ENCODE measurements around the gene INTS14. TPM values are rescaled to one million over a fixed set of nuclear protein-coding genes. Genes with fewer than 3 reads are reported as not detected.

The INTS14 gene
- total and polyA plus RNA-seq, 9 of the 15 experiments (the other 6 are each of a cell fraction or from before 2014, with no cell fraction given) = 30.5 to 92.4 (median 46.5) TPM

DNA sequence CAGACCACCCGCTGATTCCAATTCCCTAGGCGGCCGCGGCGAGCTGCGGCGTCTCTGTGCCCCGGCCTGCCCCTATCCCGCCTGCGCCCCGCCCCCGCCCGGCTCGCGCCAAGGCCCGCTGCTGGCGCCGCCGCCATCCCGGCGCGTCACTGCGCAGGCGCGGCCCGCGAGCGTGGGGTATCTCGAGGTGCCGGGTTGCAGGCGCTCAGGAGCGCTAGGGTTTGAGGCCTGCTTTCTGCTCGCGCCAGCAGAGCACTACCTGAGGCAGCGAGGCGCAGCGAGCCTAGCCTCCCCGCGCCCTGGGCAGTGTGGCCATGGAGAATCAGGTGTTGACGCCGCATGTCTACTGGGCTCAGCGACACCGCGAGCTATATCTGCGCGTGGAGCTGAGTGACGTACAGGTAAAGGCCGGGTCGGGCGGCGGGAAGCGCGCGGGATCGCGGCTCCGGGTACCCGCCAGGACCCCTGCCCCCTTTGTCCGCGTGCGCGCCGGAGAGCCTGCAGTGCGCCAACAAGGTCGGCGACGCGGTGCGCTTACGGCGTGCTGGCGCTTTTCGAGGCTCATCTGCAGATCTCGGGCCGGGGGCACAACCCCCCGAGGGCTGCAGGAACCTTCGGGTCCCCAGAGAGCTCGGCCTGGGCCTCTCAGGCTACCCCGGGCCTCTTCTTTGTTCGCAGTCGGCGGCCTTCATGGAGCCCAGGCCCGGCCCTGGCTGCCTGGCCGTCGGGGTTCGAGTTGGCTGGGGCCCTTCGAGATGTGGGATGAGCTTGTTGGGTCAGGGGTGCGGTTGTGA lies 80.4 kb downstream of the INTS14 start, which contains the start of gene HACD3 (continued):
- TF ChIP-seq ZNF609 (CRISPR knock-in tag; IDR thresholded peaks at IDR 0.05; ENCODE audit: borderline replicate concordance) = no peak
- TF ChIP-seq, protein P1, sequence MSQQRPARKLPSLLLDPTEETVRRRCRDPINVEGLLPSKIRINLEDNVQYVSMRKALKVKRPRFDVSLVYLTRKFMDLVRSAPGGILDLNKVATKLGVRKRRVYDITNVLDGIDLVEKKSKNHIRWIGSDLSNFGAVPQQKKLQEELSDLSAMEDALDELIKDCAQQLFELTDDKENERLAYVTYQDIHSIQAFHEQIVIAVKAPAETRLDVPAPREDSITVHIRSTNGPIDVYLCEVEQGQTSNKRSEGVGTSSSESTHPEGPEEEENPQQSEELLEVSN (IDR thresholded peaks at IDR 0.05; ENCODE audit: borderline replicate concordance in 1 of 2, extremely low read depth in 1 of 2, insufficient read depth in 1 of 2, insufficient read length in 1 of 2, low read depth in 1 of 2, low read length in 1 of 2, poor library complexity in 1 of 2, severe bottlenecking in 1 of 2) = peak; percentile 85 to 92
- no peak for TF ChIP-seq CEBPB (tag; IDR thresholded peaks at IDR 0.05)
- no peak for TF ChIP-seq TCF3 (CRISPR knock-in tag; IDR thresholded peaks at IDR 0.05)
- peak; percentile 61; the same call in 1 of the 2 replicates for TF ChIP-seq TFAP4 (CRISPR knock-in tag; IDR thresholded peaks at IDR 0.05; ENCODE audit: borderline replicate concordance)
- TF ChIP-seq MBD2 (IDR thresholded peaks at IDR 0.05; ENCODE audit: borderline replicate concordance, low read depth) = no peak
- no peak for TF ChIP-seq TOE1 (IDR thresholded peaks at IDR 0.05; ENCODE audit: borderline replicate concordance)
- TF ChIP-seq TOE1 (CRISPR knock-in tag; IDR thresholded peaks at IDR 0.05; ENCODE audit: borderline replicate concordance, low read depth) = no peak
- no peak for TF ChIP-seq CBX2 (IDR thresholded peaks at IDR 0.05; ENCODE audit: insufficient read depth, low read length, poor library complexity, severe bottlenecking)
- TF ChIP-seq MCM2 (IDR thresholded peaks at IDR 0.05; ENCODE audit: low read depth) = no peak
- TF ChIP-seq, protein P2, sequence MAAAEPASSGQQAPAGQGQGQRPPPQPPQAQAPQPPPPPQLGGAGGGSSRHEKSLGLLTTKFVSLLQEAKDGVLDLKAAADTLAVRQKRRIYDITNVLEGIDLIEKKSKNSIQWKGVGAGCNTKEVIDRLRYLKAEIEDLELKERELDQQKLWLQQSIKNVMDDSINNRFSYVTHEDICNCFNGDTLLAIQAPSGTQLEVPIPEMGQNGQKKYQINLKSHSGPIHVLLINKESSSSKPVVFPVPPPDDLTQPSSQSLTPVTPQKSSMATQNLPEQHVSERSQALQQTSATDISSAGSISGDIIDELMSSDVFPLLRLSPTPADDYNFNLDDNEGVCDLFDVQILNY (CRISPR knock-in tag; IDR thresholded peaks at IDR 0.05) = no peak
- no peak for TF ChIP-seq KDM2B (CRISPR knock-in tag; IDR thresholded peaks at IDR 0.05)
- no peak for TF ChIP-seq ELF2 (CRISPR knock-in tag; IDR thresholded peaks at IDR 0.05)
- TF ChIP-seq RAD21 (CRISPR knock-in tag; conservative IDR thresholded peaks at IDR 0.05 in 1 of 2, IDR thresholded peaks at IDR 0.05 in 1 of 2) = no peak
- TF ChIP-seq SLC30A9 (CRISPR knock-in tag; IDR thresholded peaks at IDR 0.05) = no peak
- TF ChIP-seq PTBP1 (IDR thresholded peaks at IDR 0.05; ENCODE audit: low read depth, low read length) = no peak
- TF ChIP-seq TCFL5 (CRISPR knock-in tag; conservative IDR thresholded peaks at IDR 0.05) = no peak
